Effector CD4-positive, alpha-beta T cell (primary cell): ENCODE data around the gene CLDN22.
"Not testable (repeated sequence)": the region's sequence is repeated elsewhere in the genome, so short reads cannot be mapped to it uniquely, and the experiment has no call there.

ENCODE experiments used
- DNase-seq: peaks from one replicate; pipeline ENCODE4 v3.0.0-alpha.2; 2020

Gene CLDN22

GRCh38 chr4:183347146-183347545 is 27.1 kb upstream of the CLDN22 start:
- DNase-seq: no peak

GRCh38 chr4:183345261-183345660 is 25.2 kb upstream of the CLDN22 start:
- DNase-seq: no peak

GRCh38 chr4:183344523-183345255 is 24.6 kb upstream of the CLDN22 start:
- DNase-seq: no peak

- DNase-seq: no peak
Measured at GRCh38 chr4:183343730-183344129, 23.7 kb upstream of the CLDN22 start.

- no peak for DNase-seq
Measured at GRCh38 chr4:183342541-183343533, 22.8 kb upstream of the CLDN22 start.

- DNase-seq: no peak
Measured at GRCh38 chr4:183337833-183338232, 17.8 kb upstream of the CLDN22 start.

- DNase-seq: no peak
Measured at GRCh38 chr4:183337349-183337748, 17.3 kb upstream of the CLDN22 start.

GRCh38 chr4:183335369-183335940 is 15.4 kb upstream of the CLDN22 start:
- DNase-seq: no peak

GRCh38 chr4:183333983-183334382 is 13.9 kb upstream of the CLDN22 start:
- no peak for DNase-seq

GRCh38 chr4:183333202-183333601 is 13.1 kb upstream of the CLDN22 start:
- DNase-seq: no peak

- no peak for DNase-seq
Measured at GRCh38 chr4:183332447-183332846, 12.4 kb upstream of the CLDN22 start.

- no peak for DNase-seq
Measured at GRCh38 chr4:183330841-183331240, 10.8 kb upstream of the CLDN22 start.

- no peak for DNase-seq
Measured at GRCh38 chr4:183329954-183330742, 10.1 kb upstream of the CLDN22 start.

- no peak for DNase-seq
Measured at GRCh38 chr4:183329244-183329643, 9.2 kb upstream of the CLDN22 start.

- DNase-seq: no peak
Measured at GRCh38 chr4:183328832-183329231, 8.8 kb upstream of the CLDN22 start.

- no peak for DNase-seq
Measured at GRCh38 chr4:183327827-183328226, 7.8 kb upstream of the CLDN22 start.

GRCh38 chr4:183326853-183327252 is 6.8 kb upstream of the CLDN22 start:
- no peak for DNase-seq

- not testable (repeated sequence) for DNase-seq
Measured at GRCh38 chr4:183326387-183326786, 6.3 kb upstream of the CLDN22 start.

- no peak for DNase-seq
Measured at GRCh38 chr4:183324619-183325018, 4.5 kb upstream of the CLDN22 start.

- not testable (repeated sequence) for DNase-seq
Measured at GRCh38 chr4:183324056-183324455, 4.0 kb upstream of the CLDN22 start.

- no peak for DNase-seq
Measured at GRCh38 chr4:183323295-183323694, 3.2 kb upstream of the CLDN22 start.

- no peak for DNase-seq
Measured at GRCh38 chr4:183322326-183322725, 2.2 kb upstream of the CLDN22 start, which contains the start of gene CLDN24. Gene CLDN24 (minus strand): TSS chr4:183322426. CDS start chr4:183322426, 0 bp downstream.
